SU-DHL-6 (cell line): ENCODE results near the gene PKD1.
"Not testable (repeated sequence)": the region's sequence is repeated elsewhere in the genome, so short reads cannot be mapped to it uniquely, and the experiment has no call there.

Experiments
- H2AFZ ChIP-seq: fragments of 200-600 bp; sonication (generic); 2 replicates; pipeline ENCODE4 v1.6.1; 2014; ENCODE audit warnings: low read depth, mild to moderate bottlenecking, moderate library complexity, mixed read lengths, antibody characterized with exemption, low read length; ENCODE audit not compliant: severe bottlenecking
- H3F3A ChIP-seq: fragments of 200-600 bp; shearing (Covaris generic); 2 replicates; pipeline ENCODE4 v1.6.0; 2016; ENCODE audit warnings: antibody characterized with exemption, mild to moderate bottlenecking; ENCODE audit not compliant: insufficient read depth
- H3K27ac ChIP-seq: fragments of 200-600 bp; sonication (generic); 2 replicates; pipeline ENCODE4 v1.5.1; 2016; ENCODE audit warnings: low read depth, mild to moderate bottlenecking, low read length, moderate library complexity, mixed read lengths
- H3K27me3 ChIP-seq: fragments of 200-600 bp; sonication (generic), shearing (Covaris generic); 2 replicates; pipeline ENCODE4 v1.6.0; 2014; ENCODE audit warnings: mild to moderate bottlenecking, low read length
- H3K36me3 ChIP-seq: fragments of 200-600 bp; sonication (generic); 2 replicates; pipeline ENCODE4 v1.6.1; 2014; ENCODE audit warnings: mild to moderate bottlenecking, low read length, mixed read lengths
- H3K4me2 ChIP-seq: fragments of 300-600, 200-600 bp; shearing (Covaris generic), sonication (generic); 2 replicates; pipeline ENCODE4 v1.6.0; 2014; ENCODE audit warnings: low read length, low read depth, mild to moderate bottlenecking; ENCODE audit not compliant: poor library complexity, severe bottlenecking
- H3K4me3 ChIP-seq: fragments of 200-600 bp; sonication (generic); 2 replicates; pipeline ENCODE4 v1.5.1; 2014; ENCODE audit warnings: antibody characterized with exemption, low read length, mild to moderate bottlenecking, mixed read lengths; ENCODE audit not compliant: insufficient read depth, poor library complexity, severe bottlenecking
- H3K79me2 ChIP-seq: fragments of 200-600 bp; sonication (generic); 2 replicates; pipeline ENCODE4 v1.6.1; 2014; ENCODE audit warnings: mild to moderate bottlenecking, low read length, moderate library complexity; ENCODE audit not compliant: insufficient read depth
- H3K9ac ChIP-seq: fragments of 200-600 bp; sonication (generic); 2 replicates; pipeline ENCODE4 v1.7.0; 2014; ENCODE audit warnings: mild to moderate bottlenecking, low read length
- H3K9me2 ChIP-seq: fragments of 200-600 bp; sonication (generic); replicated peaks from 2 replicates; pipeline ENCODE4 v1.6.1; 2014; ENCODE audit warnings: low read length; ENCODE audit not compliant: insufficient read depth
- H3K9me3 ChIP-seq: fragments of 200-600 bp; sonication (generic); 2 replicates; pipeline ENCODE4 v1.6.1; 2014; ENCODE audit warnings: low read length, mixed read lengths; ENCODE audit not compliant: insufficient read depth
- H4K20me1 ChIP-seq: fragments of 200-600 bp; sonication (generic); 2 replicates; pipeline ENCODE4 v1.6.1; 2014; ENCODE audit warnings: low read depth, mild to moderate bottlenecking, antibody characterized with exemption, low read length, moderate library complexity, mixed read lengths
- EZH2phosphoT487 ChIP-seq: fragments of 200-600 bp; sonication (generic), shearing (Covaris generic); conservative IDR thresholded peaks from 2 replicates; pipeline ENCODE4 v1.6.1; 2018; ENCODE audit warnings: mild to moderate bottlenecking, antibody characterized with exemption, low read length, moderate library complexity, mixed read lengths
- TF ChIP-seq, protein P1 (sequence below): fragments of 200-600 bp; sonication (generic); IDR thresholded peaks from one replicate; pipeline ENCODE4 v1.5.1; 2017; ENCODE audit warnings: antibody characterized with exemption, mild to moderate bottlenecking, low read length, moderate library complexity; ENCODE audit not compliant: insufficient read depth, poor library complexity, severe bottlenecking

Gene PKD1

DNA sequence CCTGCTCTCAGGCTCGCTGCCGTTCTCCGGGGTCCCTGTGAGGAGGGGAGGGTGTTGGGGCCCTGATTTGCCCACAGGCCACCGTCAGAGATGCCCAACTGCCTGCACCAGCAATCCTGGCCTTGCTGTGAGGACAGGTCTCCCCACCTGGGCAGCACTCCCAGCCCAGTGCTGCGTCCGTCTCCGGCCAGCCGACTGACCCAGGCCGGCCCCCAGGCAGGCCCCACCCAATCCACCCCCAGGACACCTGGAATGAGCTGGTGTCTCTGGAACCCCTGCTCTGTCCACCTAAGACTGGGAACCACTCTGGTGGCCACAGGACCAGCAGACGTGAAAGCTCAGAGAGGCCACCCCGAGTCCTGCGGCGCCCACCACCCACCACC, 20.1 kb downstream of the PKD1 start:
- no peaks in the 10 kb centered on the region for H4K20me1 ChIP-seq
- H3K9ac ChIP-seq: no peak overlapping the region
- H3K27me3 ChIP-seq: no peaks in the 10 kb centered on the region
- no peaks in the 10 kb centered on the region for H3K9me3 ChIP-seq
- H3K27ac ChIP-seq: no peak overlapping the region
- H3K36me3 ChIP-seq: no peaks in the 10 kb centered on the region
- H3F3A ChIP-seq: no peaks in the 10 kb centered on the region
- no peak for TF ChIP-seq EZH2phosphoT487
- TF ChIP-seq, protein P1, sequence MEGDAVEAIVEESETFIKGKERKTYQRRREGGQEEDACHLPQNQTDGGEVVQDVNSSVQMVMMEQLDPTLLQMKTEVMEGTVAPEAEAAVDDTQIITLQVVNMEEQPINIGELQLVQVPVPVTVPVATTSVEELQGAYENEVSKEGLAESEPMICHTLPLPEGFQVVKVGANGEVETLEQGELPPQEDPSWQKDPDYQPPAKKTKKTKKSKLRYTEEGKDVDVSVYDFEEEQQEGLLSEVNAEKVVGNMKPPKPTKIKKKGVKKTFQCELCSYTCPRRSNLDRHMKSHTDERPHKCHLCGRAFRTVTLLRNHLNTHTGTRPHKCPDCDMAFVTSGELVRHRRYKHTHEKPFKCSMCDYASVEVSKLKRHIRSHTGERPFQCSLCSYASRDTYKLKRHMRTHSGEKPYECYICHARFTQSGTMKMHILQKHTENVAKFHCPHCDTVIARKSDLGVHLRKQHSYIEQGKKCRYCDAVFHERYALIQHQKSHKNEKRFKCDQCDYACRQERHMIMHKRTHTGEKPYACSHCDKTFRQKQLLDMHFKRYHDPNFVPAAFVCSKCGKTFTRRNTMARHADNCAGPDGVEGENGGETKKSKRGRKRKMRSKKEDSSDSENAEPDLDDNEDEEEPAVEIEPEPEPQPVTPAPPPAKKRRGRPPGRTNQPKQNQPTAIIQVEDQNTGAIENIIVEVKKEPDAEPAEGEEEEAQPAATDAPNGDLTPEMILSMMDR: no peak
- H3K4me2 ChIP-seq: no peak overlapping the region
- H2AFZ ChIP-seq: no peak overlapping the region
- no peaks in the 10 kb centered on the region for H3K79me2 ChIP-seq
- no peaks in the 10 kb centered on the region for H3K9me2 ChIP-seq
- no peak overlapping the region for H3K4me3 ChIP-seq

DNA sequence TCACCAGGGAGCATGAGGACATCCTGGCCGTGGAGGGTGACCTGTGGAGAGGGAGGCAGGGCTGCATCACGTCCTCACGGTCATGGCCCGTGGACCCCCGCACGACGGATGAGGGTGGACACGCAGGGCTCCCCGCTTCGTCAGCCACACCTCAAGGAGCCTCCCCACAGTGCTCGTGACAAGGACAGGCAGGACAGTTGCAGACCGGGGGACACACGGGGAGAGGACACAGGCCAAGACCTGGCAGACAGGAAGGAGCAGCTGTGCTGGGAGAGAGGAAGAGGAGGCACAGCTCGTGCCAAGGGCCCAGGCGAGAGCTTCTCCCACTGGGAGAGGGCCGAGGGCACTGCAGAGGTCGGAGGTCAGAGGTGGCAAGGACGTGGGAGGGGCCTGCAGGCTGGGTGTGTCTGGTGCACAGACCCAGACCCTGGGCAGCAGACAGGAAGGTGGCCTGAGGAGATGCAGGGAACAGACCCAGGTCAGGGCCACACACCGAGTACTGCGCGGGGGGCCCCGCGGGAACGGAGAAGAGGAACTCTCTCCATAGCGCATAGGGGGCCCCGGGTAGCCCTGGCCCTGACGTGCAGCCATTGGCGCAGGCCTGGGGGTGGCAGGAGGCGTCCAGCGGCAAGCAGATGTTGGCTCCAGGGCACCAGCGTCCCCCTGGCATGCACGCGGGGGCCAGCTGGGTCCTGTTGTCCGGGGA, 20.7 kb downstream of the PKD1 start:
- not testable (repeated sequence) for H3K27me3 ChIP-seq, H2AFZ ChIP-seq, H4K20me1 ChIP-seq, H3K9ac ChIP-seq, H3K4me3 ChIP-seq, H3K79me2 ChIP-seq, H3F3A ChIP-seq, H3K4me2 ChIP-seq, H3K9me3 ChIP-seq, H3K36me3 ChIP-seq, H3K27ac ChIP-seq, H3K9me2 ChIP-seq

DNA sequence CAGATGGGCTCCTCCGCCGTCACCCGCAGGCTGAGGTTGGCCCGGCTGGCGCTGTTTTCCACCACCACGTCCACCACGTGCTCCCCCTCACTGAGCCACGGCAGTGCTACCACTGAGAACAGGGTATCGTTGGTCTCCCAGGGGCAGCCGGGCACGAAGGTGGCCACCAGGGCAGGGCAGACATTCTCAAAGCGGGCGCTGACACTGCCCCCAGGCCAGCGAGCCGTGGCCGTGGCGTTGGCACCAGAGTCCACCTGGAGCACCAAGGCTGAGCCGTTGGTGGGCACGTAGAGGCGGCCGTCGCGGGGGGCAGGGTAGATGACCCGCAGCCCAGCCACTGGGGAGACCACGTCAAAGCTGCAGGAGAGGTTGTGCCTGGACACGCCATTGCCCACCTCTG, 21.5 kb downstream of the PKD1 start:
- not testable (repeated sequence) for H2AFZ ChIP-seq, H4K20me1 ChIP-seq

DNA sequence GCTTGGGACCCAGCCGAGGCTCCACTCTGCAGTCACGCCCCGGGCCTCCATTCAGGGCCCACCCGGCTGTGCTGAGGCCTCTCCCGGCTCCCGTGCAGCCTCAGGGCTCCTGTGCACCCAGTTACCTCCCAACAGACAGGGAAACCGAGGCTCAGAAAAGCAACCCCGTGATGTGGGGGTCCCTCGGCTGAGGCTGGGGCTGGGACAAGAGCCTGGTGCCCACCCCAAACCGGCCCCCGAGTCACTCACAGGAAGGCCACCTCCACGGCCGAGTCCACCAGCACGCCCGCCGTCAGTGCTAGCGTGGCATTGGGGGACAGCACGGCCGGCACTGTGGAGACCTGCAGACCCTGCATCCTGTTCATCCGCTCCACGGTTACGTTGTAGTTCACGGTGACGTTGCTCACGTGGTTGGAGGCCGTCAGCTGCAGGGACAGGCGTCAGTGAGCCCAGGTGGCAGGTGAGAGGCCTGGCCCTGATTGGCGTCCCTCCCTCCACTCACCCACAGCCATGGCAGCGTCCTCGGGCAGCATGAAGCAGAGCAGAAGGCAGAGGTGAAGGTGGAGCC, 23.1 kb downstream of the PKD1 start:
- H4K20me1 ChIP-seq, H3K4me2 ChIP-seq, H3K9me2 ChIP-seq, H3F3A ChIP-seq, H3K79me2 ChIP-seq, H2AFZ ChIP-seq, H3K9me3 ChIP-seq, H3K4me3 ChIP-seq, H3K9ac ChIP-seq, H3K27ac ChIP-seq, H3K27me3 ChIP-seq, H3K36me3 ChIP-seq: not testable (repeated sequence)

More for the DNA sequence above, 21.5 kb downstream of the PKD1 start:
- H3K79me2 ChIP-seq, H3K9ac ChIP-seq, H3K36me3 ChIP-seq, H3F3A ChIP-seq, H3K4me2 ChIP-seq, H3K9me3 ChIP-seq, H3K27me3 ChIP-seq, H3K9me2 ChIP-seq, H3K27ac ChIP-seq, H3K4me3 ChIP-seq: not testable (repeated sequence)

DNA sequence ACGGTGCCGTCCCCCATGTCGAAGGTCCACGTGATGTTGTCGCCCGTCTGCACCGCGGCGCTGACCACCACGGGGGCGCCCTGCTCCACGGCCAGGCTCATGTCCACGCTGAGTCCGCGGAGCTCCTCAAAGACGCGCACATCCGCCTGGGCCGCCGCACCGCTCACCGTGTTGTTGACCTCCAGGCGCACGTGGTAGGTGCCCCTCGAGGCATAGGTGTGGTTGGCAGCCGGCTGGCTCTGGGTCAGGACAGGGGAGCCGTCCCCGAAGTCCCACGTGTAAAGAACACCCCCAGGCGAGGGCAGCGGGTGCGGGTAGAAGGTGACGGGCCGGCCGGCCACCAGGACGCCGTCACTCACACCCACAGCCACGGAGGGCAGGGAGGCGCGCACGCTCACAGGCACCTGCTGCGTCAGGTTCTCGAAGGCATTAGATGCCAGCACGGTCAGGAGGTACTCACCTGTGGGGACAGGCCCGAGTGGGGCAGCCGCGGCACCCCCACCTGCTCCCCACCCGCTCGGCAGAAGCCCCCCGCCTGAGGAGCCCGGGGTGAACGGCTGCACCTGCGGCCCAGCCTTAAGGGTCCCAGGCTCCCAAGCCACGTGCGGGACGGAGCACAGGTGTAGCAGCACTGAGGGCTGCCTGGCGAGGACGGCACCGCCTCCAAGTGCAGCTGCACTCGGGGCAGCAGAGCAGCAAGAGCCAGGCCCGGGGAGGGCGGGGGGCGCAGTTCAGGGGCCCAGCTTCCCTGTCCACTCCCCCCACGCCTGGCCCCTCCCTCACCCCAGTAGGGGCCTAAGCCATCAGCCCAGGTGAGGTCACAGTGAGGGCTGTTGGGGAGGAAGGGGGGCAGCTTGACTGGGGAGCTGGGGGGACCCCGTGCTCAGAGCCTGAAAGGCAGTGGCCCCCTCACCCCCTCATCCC, 24.0 kb downstream of the PKD1 start:
- not testable (repeated sequence) for H3K9me3 ChIP-seq, H3F3A ChIP-seq, H3K79me2 ChIP-seq, H2AFZ ChIP-seq, H3K9me2 ChIP-seq, H4K20me1 ChIP-seq, H3K27me3 ChIP-seq, H3K27ac ChIP-seq, H3K4me2 ChIP-seq, H3K36me3 ChIP-seq, H3K9ac ChIP-seq, H3K4me3 ChIP-seq

DNA sequence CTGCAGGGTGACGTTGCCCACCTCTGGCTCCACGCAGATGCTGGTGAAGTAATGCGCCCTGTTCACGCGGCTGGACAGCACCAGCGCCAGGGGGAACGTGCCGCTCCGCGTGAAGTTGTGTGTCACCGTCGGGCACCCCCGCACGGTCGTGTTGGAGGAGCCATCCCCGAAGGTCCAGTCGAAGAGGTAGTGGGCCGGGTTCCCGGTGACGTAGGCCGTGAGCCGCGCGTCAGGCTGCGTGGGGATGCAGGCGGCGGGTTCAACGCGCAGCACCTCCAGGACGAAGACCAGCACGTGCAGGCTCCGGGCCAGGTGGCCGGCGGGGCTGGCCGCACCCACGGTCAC, 24.7 kb downstream of the PKD1 start:
- not testable (repeated sequence) for H3K9me2 ChIP-seq, H3K36me3 ChIP-seq, H3K9me3 ChIP-seq, H3K27ac ChIP-seq, H3K79me2 ChIP-seq, H3K4me2 ChIP-seq, H3K4me3 ChIP-seq, H4K20me1 ChIP-seq, H3F3A ChIP-seq, H3K9ac ChIP-seq, H2AFZ ChIP-seq, H3K27me3 ChIP-seq
